Osteocyte (in vitro differentiated cells): ENCODE data around the gene RNF213. TPM values are rescaled to one million over a fixed set of nuclear protein-coding genes. Genes with fewer than 3 reads are reported as not detected.

Source experiments
- DNase-seq: peaks from one replicate; pipeline ENCODE4 v3.0.0; 2021; ENCODE audit warnings: mixed read lengths; ENCODE audit not compliant: unreplicated experiment; ENCODE audit errors: extremely low spot score
- H3K27ac Mint-ChIP-seq: one replicate; pipeline ENCODE4 v1.8.0; 2021; ENCODE audit warnings: mild to moderate bottlenecking, mixed read lengths; ENCODE audit not compliant: unreplicated experiment
- H3K27me3 Mint-ChIP-seq: one replicate; pipeline ENCODE4 v1.8.0; 2021; ENCODE audit warnings: mixed read lengths; ENCODE audit not compliant: unreplicated experiment
- H3K36me3 Mint-ChIP-seq: one replicate; pipeline ENCODE4 v1.8.0; 2021; ENCODE audit warnings: mixed read lengths; ENCODE audit not compliant: unreplicated experiment
- H3K4me1 Mint-ChIP-seq: one replicate; pipeline ENCODE4 v1.8.0; 2021; ENCODE audit warnings: mixed read lengths; ENCODE audit not compliant: unreplicated experiment
- H3K4me3 Mint-ChIP-seq: one replicate; pipeline ENCODE4 v1.8.0; 2021; ENCODE audit warnings: mild to moderate bottlenecking, moderate library complexity, mixed read lengths; ENCODE audit not compliant: unreplicated experiment
- H3K9me3 Mint-ChIP-seq: one replicate; pipeline ENCODE4 v1.8.0; 2021; ENCODE audit warnings: mixed read lengths; ENCODE audit not compliant: unreplicated experiment
- total RNA-seq: library from RNA; stranded (reverse); gene quantifications from 2 replicates; pipeline ENCODE4 v1.2.1, GENCODE V29; 2021
- TF ChIP-seq, protein P1 (sequence below): fragments of 200-600 bp; sonication (generic); IDR thresholded peaks from 2 replicates; pipeline ENCODE4 v1.5.0; 2021; ENCODE audit warnings: antibody characterized with exemption, mild to moderate bottlenecking, moderate library complexity

The RNF213 gene
- total RNA-seq, 1 donor from 2014 or later: 106 TPM

DNA sequence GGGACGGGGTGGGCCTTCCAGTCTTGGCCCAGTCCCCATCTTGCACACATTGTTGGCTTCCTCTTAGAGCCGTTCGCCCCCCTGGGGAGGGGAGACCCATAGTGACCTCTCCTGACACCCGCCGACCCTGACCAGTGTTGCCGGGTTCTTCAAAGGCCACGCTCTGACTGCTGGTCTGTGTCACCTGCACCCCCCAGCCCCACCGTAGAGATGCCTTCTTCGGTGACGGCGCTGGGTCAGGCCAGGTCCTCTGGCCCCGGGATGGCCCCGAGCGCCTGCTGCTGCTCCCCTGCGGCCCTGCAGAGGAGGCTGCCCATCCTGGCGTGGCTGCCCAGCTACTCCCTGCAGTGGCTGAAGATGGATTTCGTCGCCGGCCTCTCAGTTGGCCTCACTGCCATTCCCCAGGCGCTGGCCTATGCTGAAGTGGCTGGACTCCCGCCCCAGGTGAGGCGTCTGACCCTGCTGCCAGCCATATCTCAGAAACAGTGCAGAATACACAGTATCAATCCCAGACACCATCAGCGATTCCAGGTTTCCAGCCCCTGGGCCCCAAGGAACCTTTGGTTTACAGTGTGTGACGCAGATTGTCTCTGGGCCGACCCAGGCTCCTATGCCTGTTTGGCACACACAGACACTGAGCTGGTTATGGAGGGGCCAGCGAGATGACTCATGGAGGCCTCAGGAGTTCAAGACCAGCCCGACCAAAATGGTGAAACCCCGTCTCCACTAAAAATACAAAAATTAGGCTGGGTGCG lies 39.1 kb upstream of the RNF213 start:
- H3K36me3 Mint-ChIP-seq: peaks cover 7% of the 10 kb centered on the region
- peaks cover 18% of the 10 kb centered on the region for H3K4me1 Mint-ChIP-seq
- H3K9me3 Mint-ChIP-seq: no peaks in the 10 kb centered on the region
- TF ChIP-seq, protein P1, sequence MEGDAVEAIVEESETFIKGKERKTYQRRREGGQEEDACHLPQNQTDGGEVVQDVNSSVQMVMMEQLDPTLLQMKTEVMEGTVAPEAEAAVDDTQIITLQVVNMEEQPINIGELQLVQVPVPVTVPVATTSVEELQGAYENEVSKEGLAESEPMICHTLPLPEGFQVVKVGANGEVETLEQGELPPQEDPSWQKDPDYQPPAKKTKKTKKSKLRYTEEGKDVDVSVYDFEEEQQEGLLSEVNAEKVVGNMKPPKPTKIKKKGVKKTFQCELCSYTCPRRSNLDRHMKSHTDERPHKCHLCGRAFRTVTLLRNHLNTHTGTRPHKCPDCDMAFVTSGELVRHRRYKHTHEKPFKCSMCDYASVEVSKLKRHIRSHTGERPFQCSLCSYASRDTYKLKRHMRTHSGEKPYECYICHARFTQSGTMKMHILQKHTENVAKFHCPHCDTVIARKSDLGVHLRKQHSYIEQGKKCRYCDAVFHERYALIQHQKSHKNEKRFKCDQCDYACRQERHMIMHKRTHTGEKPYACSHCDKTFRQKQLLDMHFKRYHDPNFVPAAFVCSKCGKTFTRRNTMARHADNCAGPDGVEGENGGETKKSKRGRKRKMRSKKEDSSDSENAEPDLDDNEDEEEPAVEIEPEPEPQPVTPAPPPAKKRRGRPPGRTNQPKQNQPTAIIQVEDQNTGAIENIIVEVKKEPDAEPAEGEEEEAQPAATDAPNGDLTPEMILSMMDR: no peak
- no peak overlapping the region for H3K27ac Mint-ChIP-seq
- H3K27me3 Mint-ChIP-seq: no peaks in the 10 kb centered on the region
- no peak for DNase-seq
- peak overlapping the region; percentile 75 for H3K4me3 Mint-ChIP-seq

DNA sequence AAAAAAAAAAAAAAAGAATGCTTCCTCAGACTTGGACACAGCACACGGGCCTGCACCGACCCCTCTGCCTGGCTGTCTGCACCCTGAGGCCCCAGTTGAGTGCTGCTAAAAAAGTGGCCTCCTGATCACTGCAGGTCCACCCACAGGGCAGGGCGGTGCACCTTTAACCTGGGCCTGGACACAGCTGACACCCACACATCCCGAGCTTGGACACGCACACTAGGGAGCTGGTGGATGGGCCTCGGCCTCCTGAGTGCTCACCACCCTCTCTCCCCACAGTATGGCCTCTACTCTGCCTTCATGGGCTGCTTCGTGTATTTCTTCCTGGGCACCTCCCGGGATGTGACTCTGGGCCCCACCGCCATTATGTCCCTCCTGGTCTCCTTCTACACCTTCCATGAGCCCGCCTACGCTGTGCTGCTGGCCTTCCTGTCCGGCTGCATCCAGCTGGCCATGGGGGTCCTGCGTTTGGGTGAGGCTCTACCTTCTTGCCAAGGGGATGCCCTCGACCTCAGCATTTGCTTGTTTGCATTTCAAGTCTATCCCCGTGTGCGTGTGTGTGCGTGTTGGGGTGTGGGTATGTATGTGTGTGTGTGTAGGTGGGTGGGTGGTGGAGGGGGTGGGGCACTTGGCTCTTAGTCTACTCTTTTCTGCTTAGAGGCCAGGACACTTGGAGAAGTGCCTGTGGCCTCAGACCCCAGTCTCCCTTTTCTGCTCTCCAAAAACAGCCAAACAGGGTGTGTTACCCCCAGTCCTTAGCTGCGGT lies 38.1 kb upstream of the RNF213 start:
- H3K4me3 Mint-ChIP-seq: no peak overlapping the region
- peaks cover 4% of the 10 kb centered on the region for H3K36me3 Mint-ChIP-seq
- no peaks in the 10 kb centered on the region for H3K27me3 Mint-ChIP-seq
- TF ChIP-seq, protein P1: no peak
- H3K9me3 Mint-ChIP-seq: no peaks in the 10 kb centered on the region
- DNase-seq: no peak
- H3K4me1 Mint-ChIP-seq: peaks cover 18% of the 10 kb centered on the region
- H3K27ac Mint-ChIP-seq: no peak overlapping the region

- no peaks in the 10 kb centered on the region for H3K9me3 Mint-ChIP-seq
- no peaks in the 10 kb centered on the region for H3K27me3 Mint-ChIP-seq
- peaks cover 18% of the 10 kb centered on the region for H3K4me1 Mint-ChIP-seq
- no peak overlapping the region for H3K4me3 Mint-ChIP-seq
- no peak for DNase-seq
- peaks cover 4% of the 10 kb centered on the region for H3K36me3 Mint-ChIP-seq
- H3K27ac Mint-ChIP-seq: no peak overlapping the region
- TF ChIP-seq, protein P1: no peak
These were observed 37.4 kb upstream of the RNF213 start for GRCh38 chr17:80223142-80223815.

DNA sequence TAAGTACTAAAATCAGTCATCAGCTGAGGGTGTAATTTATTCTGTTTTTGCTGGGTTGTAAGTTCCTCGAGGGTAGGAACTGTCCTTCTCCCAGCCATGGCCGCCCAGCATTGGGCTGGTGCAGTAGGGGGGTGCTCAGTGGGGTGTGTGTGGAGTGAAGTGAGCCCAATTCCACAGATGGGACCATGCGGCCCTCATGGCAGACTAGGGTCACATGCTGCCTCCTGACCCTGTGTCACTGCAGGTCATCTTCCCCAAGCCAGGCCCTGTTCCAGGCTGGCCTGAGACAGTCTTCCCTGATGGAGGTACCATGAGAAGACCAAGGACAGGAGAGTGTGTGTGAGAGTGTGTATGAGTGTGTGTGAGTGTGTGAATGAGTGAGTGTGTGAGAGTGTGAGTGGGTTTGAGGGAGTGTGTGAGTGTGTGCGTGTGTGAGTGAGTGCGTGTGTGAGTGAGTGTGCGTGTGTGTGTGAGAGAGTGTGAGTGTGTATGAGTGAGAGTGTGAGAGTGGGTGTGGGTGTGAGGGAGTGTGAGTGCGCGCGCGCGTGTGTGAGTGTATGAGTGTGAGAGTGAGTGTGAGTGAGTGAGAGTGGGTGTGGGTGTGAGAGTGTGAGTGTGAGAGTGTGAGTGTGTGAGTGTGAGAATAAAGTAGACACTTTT lies 36.7 kb upstream of the RNF213 start:
- Mint-ChIP-seq H3K4me1 (peaks cover 14% of the 10 kb centered on the region), H3K9me3 (no peaks in the 10 kb centered on the region), H3K27me3 (no peaks in the 10 kb centered on the region), H3K4me3 (no peak overlapping the region), H3K36me3 (peaks cover 6% of the 10 kb centered on the region), H3K27ac (no peak overlapping the region)
- no peak for DNase-seq
- TF ChIP-seq, protein P1: no peak
